Ectodermal cell (in vitro differentiated cells): ENCODE results near the gene MBD5.

Source experiments
- H3K27ac ChIP-seq: 2 replicates; pipeline ENCODE4 v1.7.0; 2013; ENCODE audit warnings: mild to moderate bottlenecking, low read depth, low read length; ENCODE audit not compliant: insufficient read depth, poor library complexity, severe bottlenecking
- H3K27me3 ChIP-seq: 2 replicates; pipeline ENCODE4 v1.7.0; 2013; ENCODE audit warnings: mild to moderate bottlenecking, low read length; ENCODE audit not compliant: insufficient read depth, control insufficient read depth, poor library complexity, severe bottlenecking
- H3K36me3 ChIP-seq: one replicate; pipeline ENCODE4 v1.7.0; 2013; ENCODE audit warnings: low read length; ENCODE audit not compliant: control insufficient read depth, insufficient read depth
- H3K4me1 ChIP-seq: one replicate; pipeline ENCODE4 v1.7.0; 2013; ENCODE audit warnings: low read length; ENCODE audit not compliant: control insufficient read depth, insufficient read depth
- H3K4me3 ChIP-seq: 2 replicates; pipeline ENCODE4 v1.7.0; 2013; ENCODE audit warnings: low read depth, low read length, control low read depth; ENCODE audit not compliant: insufficient read depth
- H3K9me3 ChIP-seq: 2 replicates; pipeline ENCODE4 v1.7.0; 2013; ENCODE audit warnings: mild to moderate bottlenecking, low read length, moderate library complexity; ENCODE audit not compliant: control insufficient read depth
- WGBS, 2 experiments: methylation state at CpG; one replicate each; pipeline ENCODE4 v1.1.7; 2013; ENCODE audit warnings: missing lambda C conversion rate in 2 of 2; 5-methylcytosine and 5-hydroxymethylcytosine counted together

Gene MBD5

DNA sequence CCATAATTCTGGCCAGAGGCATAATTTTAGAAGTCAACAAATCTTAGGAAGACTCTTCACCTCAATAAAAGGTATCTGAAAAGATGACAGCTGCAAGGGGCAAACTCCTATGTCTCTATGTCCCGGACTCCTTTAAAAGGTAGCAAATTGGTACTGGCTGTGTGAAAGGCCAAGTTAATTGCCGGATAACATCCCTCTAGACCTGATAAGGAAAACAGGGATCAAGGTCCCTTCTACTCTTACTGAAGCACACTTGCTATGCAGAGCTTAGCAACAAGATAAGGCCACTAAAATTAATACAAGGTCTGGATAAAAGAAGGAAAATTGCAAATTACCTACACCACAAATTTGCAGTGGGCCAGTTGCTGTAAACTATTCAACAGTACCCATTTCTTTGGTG is 482.6 kb downstream of the MBD5 start:
- Histone ChIP-seq H3K27ac (no peak overlapping the region), H3K9me3 (no peaks in the 10 kb centered on the region), H3K4me1 (peaks cover 4% of the 10 kb centered on the region), H3K4me3 (no peak overlapping the region), H3K36me3 (no peaks in the 10 kb centered on the region), H3K27me3 (no peaks in the 10 kb centered on the region)
- 85 to 94% methylated on average over 2 of the region's 2 CpGs for WGBS, 2 experiments

DNA sequence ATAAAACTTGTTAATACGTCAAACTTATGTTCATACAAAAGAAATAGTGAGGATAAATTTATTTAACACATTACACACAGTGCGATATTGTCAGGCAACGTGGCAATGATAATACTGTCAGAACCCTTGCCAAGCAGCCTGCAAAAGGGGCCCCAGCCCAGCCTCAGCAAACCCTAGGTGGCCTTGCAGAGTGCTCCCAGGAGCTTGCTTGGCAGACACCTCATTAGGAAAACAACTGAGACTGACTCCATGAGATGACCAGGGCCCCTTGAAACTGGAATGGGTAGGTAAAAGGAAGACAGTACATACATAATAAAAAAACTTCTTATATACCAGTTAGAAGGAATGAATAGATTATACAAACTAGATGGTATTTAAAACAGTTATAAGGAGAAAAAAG is 487.1 kb downstream of the MBD5 start:
- Histone ChIP-seq H3K27ac (no peak overlapping the region), H3K9me3 (no peaks in the 10 kb centered on the region), H3K36me3 (no peaks in the 10 kb centered on the region), H3K27me3 (peaks cover 4% of the 10 kb centered on the region), H3K4me3 (no peak overlapping the region), H3K4me1 (peaks cover 4% of the 10 kb centered on the region)
- WGBS, 2 experiments, result 66 to 74% methylated on average over 2 of the region's 3 CpGs

DNA sequence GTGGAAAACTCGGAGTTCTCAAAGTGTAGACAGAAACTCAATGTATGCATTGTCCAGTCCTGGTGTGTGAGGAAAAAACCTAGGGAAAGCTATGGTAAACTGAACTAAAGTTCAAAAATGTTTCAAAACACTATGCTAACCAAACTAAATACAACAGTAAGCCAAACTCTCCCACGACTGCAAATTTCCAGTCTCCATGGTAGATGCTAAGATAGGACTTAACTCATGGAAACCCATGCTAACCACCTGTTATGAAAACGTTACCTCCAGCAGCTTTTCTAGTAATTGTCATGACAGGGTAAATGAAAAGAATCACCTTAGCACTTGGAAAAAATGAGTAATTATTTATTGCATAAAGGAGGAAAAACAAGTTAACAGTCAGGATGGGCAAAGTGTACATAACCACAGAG is 488.0 kb downstream of the MBD5 start:
- 77 to 91% methylated on average over 3 of the region's 3 CpGs for WGBS, 2 experiments
- Histone ChIP-seq H3K4me1 (peaks cover 4% of the 10 kb centered on the region), H3K9me3 (no peaks in the 10 kb centered on the region), H3K4me3 (no peak overlapping the region), H3K27me3 (peaks cover 4% of the 10 kb centered on the region), H3K27ac (no peak overlapping the region), H3K36me3 (no peaks in the 10 kb centered on the region)

DNA sequence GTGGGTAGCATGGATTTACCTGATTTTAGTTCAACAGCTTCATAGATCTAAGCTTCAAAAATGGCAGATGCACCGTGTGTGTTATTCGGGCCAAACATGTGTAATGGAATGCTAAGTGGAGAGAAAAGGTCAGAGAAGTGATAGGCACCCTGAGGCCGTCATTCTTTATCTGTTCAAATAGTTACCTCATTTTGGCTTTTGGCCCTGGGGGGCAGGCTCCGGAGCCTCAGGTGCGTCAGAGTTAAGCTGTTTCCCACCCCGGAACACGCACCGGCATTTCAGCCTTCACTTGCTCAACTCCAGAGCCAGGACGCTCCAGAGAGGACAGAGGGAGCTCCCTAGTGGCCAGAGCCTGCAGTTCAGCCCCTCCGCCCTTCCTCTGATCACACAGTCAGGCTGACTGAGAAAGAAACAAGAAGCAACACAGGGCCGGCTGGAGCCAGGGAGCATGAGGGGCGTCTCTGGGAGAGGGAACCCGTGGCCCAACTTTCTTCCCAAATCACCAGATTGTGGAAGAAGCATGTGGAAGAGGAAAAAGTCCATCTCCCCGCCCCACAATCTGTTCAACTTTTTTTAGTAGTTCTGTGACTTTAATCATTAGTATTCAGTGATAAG is 488.5 kb downstream of the MBD5 start:
- H3K4me3 ChIP-seq, result no peak overlapping the region
- WGBS, 2 experiments, result 22 to 23% methylated on average over 13 to 14 of the region's 14 CpGs
- peaks cover 4% of the 10 kb centered on the region for H3K27me3 ChIP-seq
- H3K36me3 ChIP-seq, result no peaks in the 10 kb centered on the region
- H3K27ac ChIP-seq, result no peak overlapping the region
- peaks cover 4% of the 10 kb centered on the region for H3K4me1 ChIP-seq
- no peaks in the 10 kb centered on the region for H3K9me3 ChIP-seq

DNA sequence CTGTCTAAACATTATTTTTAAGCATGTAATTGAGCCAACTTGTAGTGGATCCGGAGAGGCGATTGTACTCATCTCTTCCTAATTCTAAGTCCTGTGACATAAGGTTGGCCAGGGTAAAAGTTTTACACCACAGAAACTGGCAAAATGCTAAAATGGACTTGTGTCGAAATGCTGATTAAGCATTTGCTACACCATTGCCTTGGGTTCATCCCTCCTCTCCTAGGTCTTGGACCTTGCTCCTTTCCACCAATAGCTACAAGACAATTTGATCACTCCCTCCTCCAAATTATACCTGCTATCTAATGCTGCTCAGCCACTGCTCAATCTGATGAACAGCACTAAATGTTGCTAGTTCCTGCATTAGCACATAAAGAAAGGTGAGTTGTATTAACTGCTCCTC is 491.0 kb downstream of the MBD5 start:
- H3K4me3 ChIP-seq, result no peak overlapping the region
- H3K4me1 ChIP-seq, result peaks cover 4% of the 10 kb centered on the region
- no peaks in the 10 kb centered on the region for H3K36me3 ChIP-seq
- H3K27me3 ChIP-seq, result peaks cover 4% of the 10 kb centered on the region
- 93 to 94% methylated on average over 3 of the region's 3 CpGs for WGBS, 2 experiments
- H3K9me3 ChIP-seq, result no peaks in the 10 kb centered on the region
- H3K27ac ChIP-seq, result no peak overlapping the region

DNA sequence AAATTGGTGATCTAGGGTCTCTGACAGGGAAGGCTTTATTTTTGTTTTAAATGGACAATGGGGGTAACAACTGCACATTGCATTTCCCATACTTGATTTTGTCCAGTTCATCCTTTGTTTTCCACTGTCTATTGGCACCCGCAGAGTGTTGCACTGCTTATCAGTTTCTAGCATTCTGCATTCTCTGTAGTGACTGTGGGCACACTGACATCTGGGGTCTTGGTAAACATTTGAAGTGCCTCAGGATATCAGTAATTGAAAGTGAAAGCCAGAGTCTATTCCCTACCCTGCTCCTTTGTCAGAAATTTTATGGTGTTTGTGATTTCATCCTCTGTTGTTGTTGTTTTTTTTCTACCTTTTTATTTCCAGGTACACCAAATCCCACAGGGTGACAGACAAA is 491.6 kb downstream of the MBD5 start:
- no peak overlapping the region for H3K27ac ChIP-seq
- no peaks in the 10 kb centered on the region for H3K9me3 ChIP-seq
- no peaks in the 10 kb centered on the region for H3K36me3 ChIP-seq
- H3K4me1 ChIP-seq, result peaks cover 4% of the 10 kb centered on the region
- peaks cover 4% of the 10 kb centered on the region for H3K27me3 ChIP-seq
- H3K4me3 ChIP-seq, result no peak overlapping the region
- WGBS, 2 experiments, result 87 to 94% methylated on average over 1 of the region's 1 CpG

DNA sequence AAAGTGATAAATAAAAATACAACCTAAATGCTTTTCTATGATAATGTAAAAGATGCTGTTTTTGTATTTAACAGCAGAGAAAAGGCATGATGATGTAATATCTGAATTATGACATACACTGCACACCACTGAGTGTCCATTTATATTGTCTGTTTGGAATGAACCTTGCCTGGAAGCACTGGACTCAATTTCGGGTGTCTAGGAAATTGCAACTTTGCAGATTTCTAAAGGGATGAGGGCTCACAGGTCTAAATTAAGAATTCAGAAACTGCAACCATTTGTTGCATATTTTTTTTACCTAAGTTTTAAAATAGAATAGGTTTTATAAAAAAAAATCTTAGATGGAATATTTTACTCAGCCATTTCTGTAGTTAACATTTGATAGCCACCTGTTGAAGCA is 492.5 kb downstream of the MBD5 start:
- no peak overlapping the region for H3K4me3 ChIP-seq
- H3K4me1 ChIP-seq, result no peaks in the 10 kb centered on the region
- no peak overlapping the region for H3K27ac ChIP-seq
- WGBS, 2 experiments, result 90 to 100% methylated on average over 1 of the region's 1 CpG
- no peaks in the 10 kb centered on the region for H3K36me3 ChIP-seq
- H3K27me3 ChIP-seq, result peaks cover 4% of the 10 kb centered on the region
- H3K9me3 ChIP-seq, result no peaks in the 10 kb centered on the region

DNA sequence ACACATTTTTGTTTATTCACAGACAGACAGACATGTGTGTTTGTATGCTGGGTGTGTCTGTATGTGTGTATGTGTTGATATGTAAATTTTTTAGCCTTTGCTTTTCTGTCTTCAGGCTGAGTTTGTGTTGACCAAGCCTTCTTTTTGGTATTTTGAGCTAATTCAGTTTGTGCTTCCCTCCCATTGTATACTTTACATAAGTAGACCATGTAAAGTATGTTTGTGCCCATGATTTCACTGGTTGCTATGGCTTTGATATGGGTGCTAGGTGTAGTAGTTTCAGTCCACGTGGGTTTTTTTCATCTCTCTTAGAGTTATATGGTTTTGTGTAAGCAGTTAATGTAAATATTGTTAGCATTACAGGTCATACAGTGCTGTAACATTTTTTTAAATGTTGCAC is 494.2 kb downstream of the MBD5 start:
- H3K9me3 ChIP-seq, result no peaks in the 10 kb centered on the region
- 91 to 95% methylated on average over 1 of the region's 1 CpG for WGBS, 2 experiments
- H3K36me3 ChIP-seq, result no peaks in the 10 kb centered on the region
- H3K27ac ChIP-seq, result no peak overlapping the region
- H3K4me3 ChIP-seq, result no peak overlapping the region
- no peaks in the 10 kb centered on the region for H3K4me1 ChIP-seq
- no peaks in the 10 kb centered on the region for H3K27me3 ChIP-seq

DNA sequence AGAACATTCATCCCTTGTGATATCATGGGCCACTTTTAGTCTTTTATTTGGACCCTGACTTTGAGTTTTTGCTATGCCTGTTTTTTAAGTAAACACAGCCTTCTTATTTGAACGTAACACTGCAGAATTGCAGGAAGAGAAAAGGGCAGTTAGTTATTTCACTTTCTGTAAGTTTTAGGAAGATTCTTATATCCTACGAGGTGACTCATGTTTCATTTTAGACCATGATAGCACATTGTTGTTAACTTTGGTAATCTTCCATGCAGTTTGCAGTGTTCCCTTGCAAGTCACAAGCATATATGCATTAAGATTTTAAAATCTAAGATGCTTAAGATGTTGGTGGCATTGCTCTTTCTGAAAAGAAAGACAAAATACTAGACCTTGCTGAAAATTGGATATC is 495.1 kb downstream of the MBD5 start:
- WGBS, 2 experiments, result 89 to 93% methylated on average over 2 of the region's 2 CpGs
- no peaks in the 10 kb centered on the region for H3K4me1 ChIP-seq
- H3K4me3 ChIP-seq, result no peak overlapping the region
- no peaks in the 10 kb centered on the region for H3K36me3 ChIP-seq
- H3K9me3 ChIP-seq, result no peaks in the 10 kb centered on the region
- H3K27me3 ChIP-seq, result no peaks in the 10 kb centered on the region
- H3K27ac ChIP-seq, result no peak overlapping the region

DNA sequence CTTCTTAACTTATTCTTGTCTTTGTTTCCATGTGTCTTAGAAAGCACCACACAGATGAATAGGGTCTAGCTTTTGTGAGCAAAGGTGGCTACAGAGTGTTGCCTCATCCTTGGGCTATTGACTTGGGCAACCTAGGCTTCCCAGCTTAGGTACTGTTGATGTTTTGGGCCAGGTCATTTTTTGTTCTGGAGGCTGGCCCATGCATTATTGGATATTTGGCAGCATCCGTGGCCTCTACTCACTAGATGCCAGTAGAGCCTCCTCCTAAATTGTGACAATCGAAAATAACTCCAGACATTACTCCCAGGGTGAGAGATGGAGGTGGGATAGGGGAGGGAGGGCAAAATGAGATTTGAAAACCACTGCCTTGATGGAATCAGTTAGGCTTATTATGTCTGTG is 496.4 kb downstream of the MBD5 start:
- Histone ChIP-seq H3K4me1 (no peaks in the 10 kb centered on the region), H3K27me3 (no peaks in the 10 kb centered on the region), H3K27ac (no peak overlapping the region), H3K4me3 (no peak overlapping the region), H3K36me3 (no peaks in the 10 kb centered on the region), H3K9me3 (no peaks in the 10 kb centered on the region)
- WGBS, 2 experiments, result 95 to 100% methylated on average over 1 to 2 of the region's 2 CpGs

DNA sequence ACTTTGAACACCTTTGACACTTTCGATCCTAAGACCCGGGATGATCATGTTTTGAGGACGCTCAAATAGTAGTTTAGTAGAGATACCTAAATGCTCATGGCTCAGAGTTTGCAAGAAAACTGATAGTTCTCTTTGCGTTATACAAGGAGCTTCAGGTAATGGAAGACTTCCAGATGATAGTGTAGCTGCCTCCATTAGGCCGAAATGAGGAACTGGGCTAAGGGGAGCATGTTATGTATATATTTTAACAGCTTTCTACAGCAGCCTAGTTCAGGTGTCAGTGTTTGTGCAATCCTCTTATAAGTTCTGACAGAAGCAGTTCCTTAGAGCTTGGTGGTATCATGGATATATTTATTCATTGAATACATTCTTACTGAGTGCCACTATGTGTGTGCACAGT is 496.9 kb downstream of the MBD5 start:
- WGBS, 2 experiments, result 96 to 98% methylated on average over 5 of the region's 5 CpGs
- no peaks in the 10 kb centered on the region for H3K9me3 ChIP-seq
- no peak overlapping the region for H3K4me3 ChIP-seq
- H3K4me1 ChIP-seq, result no peaks in the 10 kb centered on the region
- H3K36me3 ChIP-seq, result no peaks in the 10 kb centered on the region
- H3K27me3 ChIP-seq, result no peaks in the 10 kb centered on the region
- no peak overlapping the region for H3K27ac ChIP-seq
